HepG2 (cell line): ENCODE measurements around the gene KCTD5. TPM values are rescaled to one million over a fixed set of nuclear protein-coding genes. Genes with fewer than 3 reads are reported as not detected.

ENCODE experiments used
- HINFP ChIP-seq: sonication (generic); formaldehyde crosslinking; IDR thresholded peaks from 2 replicates; pipeline ENCODE4 v1.4.0; 2020; ENCODE audit warnings: low read depth, mild to moderate bottlenecking, missing genetic modification reagents
- HMG20A ChIP-seq: IDR thresholded peaks from 2 replicates; pipeline ENCODE4 v1.6.1; 2016; ENCODE audit warnings: borderline replicate concordance
- HMGXB4 ChIP-seq, 2 experiments: sonication (generic) in 1 of 2; formaldehyde crosslinking in 1 of 2; IDR thresholded peaks; 2 replicates each; pipeline versions ENCODE4 v1.4.0 to v1.6.1; 2018 to 2020; ENCODE audit warnings: missing genetic modification reagents in 2 of 2, borderline replicate concordance in 1 of 2, low read depth in 1 of 2, mild to moderate bottlenecking in 1 of 2, missing biosample characterization in 1 of 2
- KLF16 ChIP-seq, 2 experiments: sonication (generic) in 1 of 2; formaldehyde crosslinking in 1 of 2; IDR thresholded peaks; 2 replicates each; pipeline versions ENCODE4 v1.6.1 to v1.8.0; 2016 to 2023; ENCODE audit warnings: missing genetic modification reagents in 2 of 2, missing compliant biosample characterization in 1 of 2
- MZF1 ChIP-seq: sonication (generic); formaldehyde crosslinking; IDR thresholded peaks from 2 replicates; pipeline ENCODE4 v1.8.1; 2023; ENCODE audit warnings: mild to moderate bottlenecking, missing genetic modification reagents, borderline replicate concordance
- PHB2 ChIP-seq: fragments of 450-650 bp; IDR thresholded peaks from 2 replicates; pipeline ENCODE4 v1.6.1; 2018; ENCODE audit not compliant: partially characterized antibody
- TEF ChIP-seq: sonication (generic); formaldehyde crosslinking; IDR thresholded peaks from 2 replicates; pipeline ENCODE4 v1.5.0; 2020; ENCODE audit warnings: missing genetic modification reagents
- XBP1 ChIP-seq: sonication (generic); formaldehyde crosslinking; IDR thresholded peaks from 2 replicates; pipeline ENCODE4 v1.5.0; 2020; ENCODE audit warnings: missing genetic modification reagents
- ZBTB42 ChIP-seq: sonication (generic); formaldehyde crosslinking; IDR thresholded peaks from 2 replicates; pipeline ENCODE4 v1.5.0; 2020; ENCODE audit warnings: mild to moderate bottlenecking, missing genetic modification reagents
- ZNF280B ChIP-seq: sonication (generic); formaldehyde crosslinking; IDR thresholded peaks from 2 replicates; pipeline ENCODE4 v1.5.0; 2020; ENCODE audit warnings: missing genetic modification reagents, mild to moderate bottlenecking, borderline replicate concordance
- ZNF432 ChIP-seq: sonication (generic); formaldehyde crosslinking; IDR thresholded peaks from 2 replicates; pipeline ENCODE4 v1.5.0; 2020; ENCODE audit warnings: missing genetic modification reagents, mild to moderate bottlenecking, borderline replicate concordance
- ZNF512 ChIP-seq: sonication (generic); formaldehyde crosslinking; IDR thresholded peaks from 2 replicates; pipeline ENCODE4 v1.4.0; 2020; ENCODE audit warnings: mild to moderate bottlenecking, missing genetic modification reagents
- ZNF670 ChIP-seq: sonication (generic); formaldehyde crosslinking; IDR thresholded peaks from 2 replicates; pipeline ENCODE4 v1.8.0; 2022; ENCODE audit warnings: mild to moderate bottlenecking, missing genetic modification reagents, borderline replicate concordance
- ZNF724P ChIP-seq: sonication (generic); formaldehyde crosslinking; IDR thresholded peaks from 2 replicates; pipeline ENCODE4 v1.8.0; 2022; ENCODE audit warnings: missing genetic modification reagents, borderline replicate concordance
- ZNF839 ChIP-seq: sonication (generic); formaldehyde crosslinking; IDR thresholded peaks from 2 replicates; pipeline ENCODE4 v1.4.0; 2020; ENCODE audit warnings: missing genetic modification reagents, mild to moderate bottlenecking, borderline replicate concordance
- polyA plus RNA-seq, 8 experiments: library from polyadenylated mRNA; depleted of rRNA in 3 of 8; stranded (reverse) in 7 of 8; unstranded in 1 of 8; fragments of >200 nt; fragmentation: Illumina TruSeq in 4 of 8; extraction: Trizol in 4 of 8; gene quantifications; 2 replicates each; pipeline versions ENCODE4 v1.2.1 to v1.2.3, GENCODE V29; 2011 to 2016; ENCODE audit warnings: low read depth in 4 of 8, missing spikeins in 1 of 8, mixed read lengths in 1 of 8; ENCODE audit not compliant: insufficient read depth in 1 of 8
- total RNA-seq, 5 experiments: library from RNA; depleted of rRNA; stranded (reverse); fragments of >200 nt; fragmentation: Illumina TruSeq; extraction: Trizol; gene quantifications; 2 replicates each; pipeline ENCODE4 v1.2.3, GENCODE V29; 2016; ENCODE audit warnings: low read depth in 1 of 5
- TF ChIP-seq, protein P1 (sequence below): sonication (generic); formaldehyde crosslinking; IDR thresholded peaks from 2 replicates; pipeline ENCODE4 v1.4.0; 2020; ENCODE audit warnings: missing genetic modification reagents, mild to moderate bottlenecking, borderline replicate concordance

KCTD5 gene
- total and polyA plus RNA-seq, 2 of the 13 experiments (the other 11 are each of a cell fraction or from before 2014, with no cell fraction given) = 25.4 to 29.8 TPM

- TF ChIP-seq ZBTB42 (CRISPR knock-in tag) = no peak
- TF ChIP-seq, protein P1, sequence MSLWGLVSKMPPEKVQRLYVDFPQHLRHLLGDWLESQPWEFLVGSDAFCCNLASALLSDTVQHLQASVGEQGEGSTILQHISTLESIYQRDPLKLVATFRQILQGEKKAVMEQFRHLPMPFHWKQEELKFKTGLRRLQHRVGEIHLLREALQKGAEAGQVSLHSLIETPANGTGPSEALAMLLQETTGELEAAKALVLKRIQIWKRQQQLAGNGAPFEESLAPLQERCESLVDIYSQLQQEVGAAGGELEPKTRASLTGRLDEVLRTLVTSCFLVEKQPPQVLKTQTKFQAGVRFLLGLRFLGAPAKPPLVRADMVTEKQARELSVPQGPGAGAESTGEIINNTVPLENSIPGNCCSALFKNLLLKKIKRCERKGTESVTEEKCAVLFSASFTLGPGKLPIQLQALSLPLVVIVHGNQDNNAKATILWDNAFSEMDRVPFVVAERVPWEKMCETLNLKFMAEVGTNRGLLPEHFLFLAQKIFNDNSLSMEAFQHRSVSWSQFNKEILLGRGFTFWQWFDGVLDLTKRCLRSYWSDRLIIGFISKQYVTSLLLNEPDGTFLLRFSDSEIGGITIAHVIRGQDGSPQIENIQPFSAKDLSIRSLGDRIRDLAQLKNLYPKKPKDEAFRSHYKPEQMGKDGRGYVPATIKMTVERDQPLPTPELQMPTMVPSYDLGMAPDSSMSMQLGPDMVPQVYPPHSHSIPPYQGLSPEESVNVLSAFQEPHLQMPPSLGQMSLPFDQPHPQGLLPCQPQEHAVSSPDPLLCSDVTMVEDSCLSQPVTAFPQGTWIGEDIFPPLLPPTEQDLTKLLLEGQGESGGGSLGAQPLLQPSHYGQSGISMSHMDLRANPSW (CRISPR knock-in tag) = no peak
- TF ChIP-seq KLF16 (CRISPR knock-in tag; IDR thresholded peaks at IDR 0.05) = peak in 1 of 2 experiments; percentile 71; a peak in 2 of 4 replicates
- no peak for TF ChIP-seq XBP1 (CRISPR knock-in tag)
- no peak for TF ChIP-seq HINFP
- no peak for TF ChIP-seq ZNF839 (CRISPR knock-in tag)
- TF ChIP-seq ZNF512 (CRISPR knock-in tag) = no peak
- no peak for TF ChIP-seq MZF1
- peak in 1 of 2 experiments; percentile 84; a peak in 2 of 4 replicates for TF ChIP-seq HMGXB4 (CRISPR knock-in tag; IDR thresholded peaks at IDR 0.05; ENCODE audit: borderline replicate concordance in 1 of 2, low read depth in 1 of 2)
- no peak for TF ChIP-seq PHB2
- no peak for TF ChIP-seq ZNF432 (CRISPR knock-in tag)
- TF ChIP-seq HMG20A (CRISPR knock-in tag) = no peak
- no peak for TF ChIP-seq ZNF670
- TF ChIP-seq ZNF280B (CRISPR knock-in tag) = peak; percentile 50; the same call in 1 of the 2 replicates
- no peak for TF ChIP-seq TEF (CRISPR knock-in tag)
- no peak for TF ChIP-seq ZNF724P (CRISPR knock-in tag)
These were observed 38.7 kb downstream of the KCTD5 start (continued) for GRCh38 chr16:2720719-2721633.
